Right renal pelvis (tissue), 4 donors: ENCODE data around the gene PPP1R3F. TPM values are rescaled to one million over a fixed set of nuclear protein-coding genes. Genes with fewer than 3 reads are reported as not detected.

Experiments
- DNase-seq, 4 donors: peaks; one replicate each; pipeline ENCODE4 v3.0.0-alpha.2; 2013; ENCODE audit warnings: low read depth in 4 of 4, low spot score in 3 of 4, missing footprints in 1 of 4
- polyA plus RNA-seq, 4 donors: library from polyadenylated mRNA; unstranded; fragments of 120-200 nt; gene quantifications; one replicate each; pipeline ENCODE4 v1.2.1, GENCODE V29; 2013; ENCODE audit not compliant: insufficient read length in 4 of 4

PPP1R3F gene
- polyA plus RNA-seq, 4 donors, result 5.5 to 8.5 (median 6.1) TPM

DNA sequence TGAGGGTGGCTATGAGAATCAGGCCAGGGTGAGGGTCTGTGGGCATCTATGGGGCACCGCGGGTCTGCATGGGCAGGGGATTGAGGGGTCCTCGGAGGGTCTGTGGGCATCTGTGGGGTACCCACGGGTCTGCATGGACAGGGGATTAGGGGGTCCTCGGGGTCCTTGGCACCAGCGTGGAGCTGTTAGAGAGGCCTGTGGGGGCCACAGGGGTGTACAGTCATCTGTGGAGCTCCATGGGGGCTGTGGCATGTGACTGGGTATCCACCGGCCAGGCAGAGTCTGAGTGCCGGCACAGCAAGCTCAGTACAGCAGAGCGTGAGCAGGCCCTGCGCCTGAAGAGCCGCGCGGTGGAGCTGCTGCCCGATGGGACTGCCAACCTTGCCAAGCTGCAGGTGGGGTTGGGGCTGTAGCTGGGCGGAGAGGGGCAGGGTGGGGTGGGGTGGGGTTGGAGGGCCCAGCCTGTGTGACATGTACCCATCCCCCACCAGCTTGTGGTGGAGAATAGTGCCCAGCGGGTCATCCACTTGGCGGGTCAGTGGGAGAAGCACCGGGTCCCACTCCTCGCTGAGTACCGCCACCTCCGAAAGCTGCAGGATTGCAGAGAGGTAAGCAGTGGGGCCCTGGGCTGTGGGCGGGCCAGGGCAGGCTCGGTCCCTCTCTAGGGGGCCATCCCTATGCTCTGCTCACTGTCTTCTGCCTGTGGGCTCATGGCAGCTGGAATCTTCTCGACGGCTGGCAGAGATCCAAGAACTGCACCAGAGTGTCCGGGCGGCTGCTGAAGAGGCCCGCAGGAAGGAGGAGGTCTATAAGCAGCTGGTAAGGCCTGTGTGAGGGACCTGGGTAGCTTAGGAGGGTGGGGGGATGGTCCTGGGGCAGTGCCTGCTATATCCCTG, 21.4 kb upstream of the PPP1R3F start:
- no peak for DNase-seq

DNA sequence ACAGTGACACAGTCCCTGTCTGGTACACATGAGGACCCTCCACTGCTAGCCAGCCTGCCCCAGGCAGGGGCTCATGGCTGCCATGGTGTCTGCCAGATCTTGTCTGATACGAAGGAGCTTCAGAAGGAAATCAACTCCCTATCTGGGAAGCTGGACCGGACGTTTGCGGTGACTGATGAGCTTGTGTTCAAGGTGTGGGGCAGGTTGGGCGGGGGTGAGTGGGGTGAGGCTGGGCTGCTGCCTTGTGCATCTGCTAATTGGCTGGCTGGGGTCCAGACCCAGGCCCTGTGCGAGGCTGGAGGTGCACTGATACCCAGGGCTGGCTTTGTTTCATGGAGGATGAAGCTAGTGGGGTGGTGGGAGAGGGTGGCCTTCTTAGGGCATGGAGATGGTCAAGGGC, 20.5 kb upstream of the PPP1R3F start:
- DNase-seq, result no peak

DNA sequence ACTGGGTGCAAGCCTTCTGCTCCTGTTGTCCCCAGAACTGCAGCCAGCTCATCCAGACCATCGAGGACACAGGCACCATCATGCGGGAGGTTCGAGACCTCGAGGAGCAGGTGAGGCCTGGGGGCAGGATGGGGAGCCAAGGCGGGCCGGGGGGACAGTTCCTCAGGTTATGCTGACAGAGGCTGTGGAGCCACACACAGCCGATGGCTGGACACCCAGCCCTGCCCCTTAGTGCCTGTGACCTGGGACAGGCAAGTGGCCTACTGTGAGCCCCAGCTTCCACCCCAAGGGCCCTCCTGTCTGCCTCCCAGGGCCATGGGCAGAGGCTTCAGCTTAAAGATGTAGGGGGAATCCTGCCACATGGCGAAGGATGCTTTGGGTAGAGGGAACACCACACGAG, 20.0 kb upstream of the PPP1R3F start:
- no peak for DNase-seq

DNA sequence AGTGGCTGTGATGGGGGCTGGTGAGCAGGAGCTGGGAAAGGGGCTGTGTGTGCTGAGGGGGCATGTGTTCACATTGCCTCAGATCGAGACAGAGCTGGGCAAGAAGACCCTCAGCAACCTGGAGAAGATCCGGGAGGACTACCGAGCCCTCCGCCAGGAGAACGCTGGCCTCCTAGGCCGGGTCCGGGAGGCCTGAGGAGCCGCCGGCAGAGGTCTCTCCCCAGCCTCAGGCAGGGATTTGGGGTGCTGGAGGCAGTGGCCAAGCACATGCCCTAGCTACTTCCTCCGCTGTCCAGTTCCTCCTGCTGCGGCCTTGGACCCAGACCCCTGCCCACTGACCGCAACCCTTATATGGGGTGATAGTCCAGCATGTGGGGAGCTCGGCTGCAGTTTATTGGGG, 19.5 kb upstream of the PPP1R3F start:
- no peak for DNase-seq

DNA sequence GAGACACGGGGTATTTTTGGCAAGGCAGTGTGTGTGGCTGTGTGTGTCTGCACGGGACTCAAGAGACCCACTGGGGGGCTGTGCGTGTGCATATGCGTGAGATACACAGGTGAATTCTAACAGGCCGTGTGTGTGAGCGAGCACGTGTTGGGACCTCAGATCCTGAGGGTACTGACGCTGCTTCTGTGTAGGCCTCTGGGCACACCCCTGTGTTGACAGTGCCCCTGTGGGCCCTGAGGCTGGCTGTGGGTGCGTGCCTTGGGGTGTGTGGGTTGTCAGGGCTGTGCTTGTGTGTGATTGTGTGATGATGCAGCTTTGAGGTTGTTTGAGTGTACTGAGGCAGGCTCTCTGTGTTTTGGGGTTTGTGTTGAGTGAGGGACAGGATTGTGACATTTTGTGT, 19.0 kb upstream of the PPP1R3F start:
- DNase-seq, result no peak

DNA sequence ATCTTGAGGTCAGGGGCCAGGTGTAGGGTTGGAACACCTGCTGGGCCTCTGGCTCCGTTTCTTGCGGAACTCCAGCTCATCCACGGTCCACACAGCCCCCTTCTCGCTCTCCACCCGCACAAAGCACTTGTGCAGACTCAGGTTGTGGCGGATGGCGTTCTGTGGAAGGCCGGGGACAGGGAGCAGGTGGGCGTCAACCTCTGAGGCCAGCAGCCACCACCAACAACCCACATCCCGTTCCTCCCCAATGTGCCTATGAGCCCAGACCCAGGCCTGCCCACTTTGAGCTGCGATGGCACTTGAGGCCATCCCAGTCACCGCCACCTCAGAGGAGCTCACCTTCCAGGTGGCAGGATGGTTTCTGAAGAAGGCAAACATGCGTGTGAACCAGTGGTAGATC, 18.3 kb upstream of the PPP1R3F start:
- no peak for DNase-seq

DNA sequence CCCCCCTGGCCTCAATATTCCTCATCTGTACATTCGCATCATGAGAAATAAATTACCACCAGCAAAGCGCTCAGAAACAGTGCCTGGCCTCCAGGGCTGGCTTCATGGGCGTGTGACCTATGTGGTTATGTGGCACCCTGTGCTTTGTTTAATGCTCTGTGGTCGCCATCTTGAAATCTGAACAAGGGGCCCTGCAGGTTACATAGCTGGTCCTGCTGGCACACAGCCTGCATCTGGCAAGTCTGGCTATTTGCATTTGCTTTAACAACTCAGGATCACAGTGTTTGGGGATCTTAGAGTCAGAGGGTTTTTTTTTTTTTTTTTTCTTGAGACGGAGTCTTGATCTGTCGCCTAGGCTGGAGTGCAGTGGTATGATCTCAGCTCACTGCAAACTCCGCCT, 15.0 kb upstream of the PPP1R3F start:
- no peak for DNase-seq

DNA sequence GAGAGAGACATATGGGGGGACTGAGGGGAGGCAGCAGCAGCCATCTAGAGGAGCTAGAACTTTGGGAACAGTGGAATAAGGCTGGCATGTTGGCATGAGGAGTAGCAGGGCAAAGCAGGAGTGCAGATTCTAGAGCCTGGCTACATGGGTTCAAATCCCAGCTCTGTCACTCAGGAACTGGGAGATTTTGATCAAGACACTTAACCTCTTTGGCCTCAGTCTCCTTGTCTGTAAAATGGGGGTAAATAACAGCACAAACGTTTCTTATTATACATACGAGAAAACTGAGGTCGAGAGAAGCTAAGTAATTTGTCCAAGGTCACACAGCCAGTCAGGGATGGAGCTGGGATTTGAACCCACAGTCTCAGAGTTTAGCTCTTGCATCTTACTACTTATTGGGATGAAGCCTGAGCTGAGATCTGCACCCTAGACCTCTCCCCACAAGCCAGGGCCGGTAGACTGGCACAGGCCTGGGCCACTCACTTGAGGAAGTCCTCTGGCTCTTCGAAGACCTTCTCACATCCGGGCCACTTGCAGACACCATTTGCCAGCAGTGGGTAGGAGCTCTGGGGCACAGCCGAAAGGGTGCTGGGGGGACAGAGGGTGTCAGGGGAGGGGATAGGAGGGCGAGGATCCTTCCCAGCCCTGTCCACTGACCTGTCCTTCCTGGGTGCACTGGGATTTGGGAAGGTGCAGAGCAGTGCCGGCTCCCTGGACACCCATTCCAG, 13.2 kb upstream of the PPP1R3F start:
- DNase-seq, result no peak

DNA sequence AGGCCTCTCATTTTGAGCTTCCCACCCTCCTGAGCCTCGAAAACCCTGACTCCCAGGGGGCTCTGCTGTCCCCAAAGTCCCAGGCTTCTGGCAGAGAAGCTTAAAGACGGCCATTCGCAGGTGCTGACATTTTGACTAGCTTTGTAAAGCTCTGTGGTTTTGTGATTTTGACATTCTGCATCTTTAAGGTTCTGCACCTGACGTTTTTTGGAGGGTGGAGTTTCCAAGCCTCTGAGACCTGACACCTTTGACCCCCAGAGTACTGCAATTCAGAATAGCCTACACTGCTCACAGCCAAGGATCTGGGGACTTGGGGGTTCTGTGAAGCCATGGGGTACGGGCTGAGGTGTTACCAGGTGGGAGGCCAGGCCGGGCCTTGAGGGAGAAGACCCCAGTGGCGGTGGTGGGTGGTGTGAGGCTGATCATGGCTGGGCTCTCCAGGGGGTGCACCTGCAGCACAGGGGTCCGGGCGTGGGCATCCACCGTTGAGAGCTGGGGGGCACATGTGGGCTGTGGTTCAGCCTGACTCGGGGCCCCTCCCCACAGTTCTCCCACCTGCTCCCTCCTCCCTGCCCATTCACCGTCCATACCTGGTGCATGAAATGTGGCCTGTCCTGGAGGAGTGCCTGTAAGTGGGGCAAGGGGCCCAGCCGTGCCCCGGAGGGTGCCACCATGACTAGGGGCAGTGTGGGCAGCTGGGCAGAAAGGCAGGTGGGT, 12.4 kb upstream of the PPP1R3F start:
- no peak for DNase-seq

DNA sequence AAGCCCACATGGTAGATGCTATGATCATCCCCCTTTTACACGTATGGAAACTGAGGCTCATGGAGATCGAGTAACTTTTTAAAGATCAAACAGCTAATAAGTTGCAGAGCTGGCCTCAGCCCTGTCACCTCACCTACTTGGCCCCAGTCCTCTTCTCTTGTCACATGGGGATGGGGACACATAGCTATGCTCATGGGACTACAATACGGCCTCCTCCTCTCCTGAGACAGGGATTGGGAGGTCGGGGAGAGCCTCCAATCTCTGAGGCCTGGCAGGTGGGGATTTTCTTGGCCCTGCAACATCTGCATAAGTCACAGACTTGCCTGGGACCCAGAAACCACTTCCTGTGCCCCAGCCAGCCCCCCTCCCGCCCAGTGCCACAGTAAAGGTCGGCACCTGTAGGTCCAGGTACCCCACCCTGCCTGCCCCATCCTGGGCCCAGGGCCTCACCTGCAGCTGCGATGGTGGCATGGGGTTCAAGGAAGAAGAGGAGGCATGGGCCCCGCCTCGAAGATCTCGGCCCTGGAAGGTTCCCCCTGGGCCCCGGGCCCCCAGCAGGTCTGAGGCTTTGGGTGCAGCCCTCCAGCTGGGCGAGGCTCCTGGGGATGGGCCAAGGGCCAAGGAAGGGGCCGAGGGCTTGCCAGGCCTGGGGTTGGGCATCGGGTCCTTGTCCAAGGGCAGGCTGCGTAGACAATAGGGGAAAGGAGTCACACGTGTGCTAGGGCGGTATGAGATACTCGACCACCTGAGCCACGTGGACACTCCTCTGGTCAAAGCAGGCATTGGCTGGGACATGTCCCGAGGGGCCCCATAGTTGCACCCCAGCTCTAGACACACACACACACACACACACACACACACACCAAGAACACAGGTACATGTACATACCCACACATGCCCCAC, 11.5 kb upstream of the PPP1R3F start:
- DNase-seq, result no peak

DNA sequence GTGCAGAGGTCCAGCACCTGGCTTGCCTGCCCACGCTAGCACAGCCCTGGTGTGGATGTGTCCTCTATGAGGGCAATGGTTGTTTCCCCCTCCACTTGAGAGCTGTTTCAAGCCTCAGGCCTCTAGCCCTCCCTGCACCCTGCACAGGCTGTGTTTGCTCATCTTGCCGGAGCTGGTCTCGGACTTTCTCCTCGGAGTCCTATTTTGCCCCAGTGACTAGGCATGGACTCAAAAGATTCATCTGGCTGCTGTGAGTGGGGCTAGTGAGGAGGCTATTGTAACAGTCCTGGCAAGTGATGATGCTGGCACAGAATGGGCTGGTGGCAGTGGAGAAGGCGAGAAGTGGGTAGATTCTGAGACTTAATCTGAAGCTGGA, 10.9 kb upstream of the PPP1R3F start:
- DNase-seq, result no peak

DNA sequence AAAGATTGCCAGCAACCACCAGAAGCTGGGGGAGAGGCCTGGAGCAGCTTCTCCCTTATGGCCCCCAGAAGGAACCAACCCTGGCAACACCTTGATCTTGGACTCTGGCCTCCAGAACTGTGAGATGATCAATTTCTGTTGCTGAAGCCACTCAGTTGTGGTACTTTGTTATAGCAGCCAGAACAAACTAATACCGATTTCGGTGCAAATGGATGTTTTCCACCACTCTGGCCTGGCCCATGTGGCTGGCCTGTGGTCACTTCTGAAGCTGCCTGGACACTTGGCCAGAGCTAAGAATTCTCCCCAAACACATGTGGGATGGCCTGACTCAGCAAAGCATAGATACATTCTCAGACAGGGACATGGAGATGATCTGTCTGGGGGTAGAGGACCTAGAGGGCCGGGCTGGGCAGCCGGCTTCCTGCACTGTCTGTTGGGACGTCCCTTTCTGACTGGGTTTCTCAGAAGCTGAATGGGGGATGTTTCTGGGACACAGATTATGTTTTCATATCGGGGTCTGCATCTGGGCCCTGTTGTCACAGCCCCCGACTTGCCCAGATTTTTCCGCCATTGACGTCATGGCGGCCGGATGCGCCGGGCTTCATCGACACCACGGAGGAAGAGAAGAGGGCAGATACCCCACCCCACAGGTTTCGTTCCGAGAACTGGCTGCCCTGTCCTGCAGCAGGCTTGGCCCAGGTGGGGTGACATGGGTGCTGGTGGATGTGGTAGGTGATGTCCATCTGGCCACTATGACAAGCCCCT, 9.2 kb upstream of the PPP1R3F start:
- no peak for DNase-seq

DNA sequence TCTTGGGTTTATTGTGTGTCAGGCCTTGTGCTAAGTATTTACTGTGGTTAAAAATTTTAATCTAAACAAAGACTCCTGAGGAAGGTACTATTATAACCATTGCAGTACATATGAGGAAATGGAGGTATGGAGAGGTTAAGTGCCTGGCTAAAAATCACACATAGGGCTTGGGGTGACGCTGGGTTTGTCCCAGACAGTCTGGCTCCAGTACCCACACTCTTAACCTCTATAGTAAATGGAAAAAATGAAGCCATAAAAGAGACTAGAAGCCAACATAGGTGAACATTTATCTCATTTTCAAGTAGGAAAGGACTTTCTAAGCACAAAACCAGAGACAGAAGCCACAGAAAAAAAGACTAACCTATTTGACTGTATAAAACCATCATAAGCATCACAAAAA, 7.0 kb upstream of the PPP1R3F start:
- no peak for DNase-seq

DNA sequence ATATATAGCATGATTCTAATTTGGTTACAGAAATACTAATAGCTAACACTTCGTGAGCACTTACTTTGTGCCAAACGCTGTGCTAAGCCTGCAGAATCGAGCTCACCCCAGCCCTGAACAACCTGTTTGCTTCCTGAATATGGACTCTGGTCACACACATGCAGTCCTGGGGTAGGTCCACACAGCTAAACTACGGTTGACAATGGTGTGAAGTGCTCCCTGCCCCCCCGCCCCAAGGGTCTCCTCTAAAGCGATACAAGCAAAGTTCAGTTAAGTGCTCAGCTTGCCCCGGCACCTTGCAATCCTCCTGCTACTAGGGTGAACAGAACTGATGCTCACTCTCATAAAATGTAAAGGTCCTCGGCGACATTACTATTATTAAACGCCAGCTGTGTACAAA, 6.0 kb upstream of the PPP1R3F start:
- no peak for DNase-seq

DNA sequence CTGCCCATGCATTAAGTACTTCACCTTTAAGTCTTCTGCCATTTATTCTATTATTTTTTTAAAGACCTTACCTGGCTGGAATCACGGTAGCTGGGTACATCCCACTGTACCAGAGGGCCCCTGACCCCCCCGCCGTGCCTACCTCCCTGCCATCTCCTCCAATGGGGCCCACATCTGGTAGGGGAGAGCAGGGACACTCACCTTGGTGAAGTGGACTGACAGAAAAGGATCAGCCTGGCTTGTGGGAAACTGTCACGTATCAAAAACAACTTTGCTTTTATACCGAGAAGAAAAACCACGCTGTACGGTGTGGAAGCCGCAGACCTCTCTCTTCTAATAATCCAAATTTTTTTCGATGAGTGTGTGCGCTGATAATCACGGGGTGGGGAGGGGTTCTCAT, 5.1 kb upstream of the PPP1R3F start, which contains the start of gene FOXP3:
Gene FOXP3 (minus strand): TSS at position 251 of the 400 bp plus-strand sequence. CDS start 6,205 bp downstream, outside the sequence.
- no peak for DNase-seq

DNA sequence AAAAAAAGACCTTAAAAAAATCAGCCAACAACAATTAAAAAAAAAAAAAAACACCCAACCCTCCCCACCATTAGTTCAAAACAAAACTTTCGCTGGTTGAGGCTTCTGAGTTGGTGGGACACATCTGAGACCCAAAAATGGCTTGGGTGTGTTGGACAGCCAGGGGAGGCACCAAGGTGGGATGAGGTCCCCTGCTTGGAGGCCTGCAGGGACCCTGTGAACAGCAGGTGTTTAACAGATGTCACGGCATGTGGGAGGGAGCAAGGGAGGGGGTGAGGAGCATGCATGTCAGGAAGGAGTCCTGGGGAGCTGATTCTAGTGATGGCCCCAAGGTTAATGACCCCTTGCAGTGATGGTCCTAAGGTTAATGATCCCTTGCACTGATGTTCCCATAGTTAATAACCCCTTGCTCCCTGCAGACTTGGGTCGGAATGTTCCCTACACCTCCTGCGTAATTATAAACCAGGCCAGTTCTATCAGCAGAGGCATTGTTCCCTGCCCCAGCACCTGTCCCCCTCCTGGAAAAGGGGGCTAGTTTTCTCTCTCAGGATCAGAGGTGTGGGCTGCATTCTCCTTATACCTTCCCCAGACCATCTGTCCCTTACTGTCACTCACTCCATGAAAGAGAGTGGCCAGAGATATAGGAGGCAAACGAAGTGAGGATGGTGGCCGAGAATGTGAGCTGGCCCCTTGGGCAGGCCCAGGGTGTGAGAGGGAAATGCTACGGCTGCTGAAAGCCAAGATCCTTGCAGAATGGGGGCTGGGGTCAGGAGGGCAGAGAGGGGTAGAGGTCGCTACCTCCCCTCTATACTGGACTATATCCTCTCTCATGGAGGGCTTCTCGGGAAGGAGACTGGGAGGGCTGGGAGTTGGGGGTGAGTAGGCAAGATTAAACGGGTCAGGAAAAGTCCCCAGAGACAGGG, 2.8 kb upstream of the PPP1R3F start:
- DNase-seq, result no peak

DNA sequence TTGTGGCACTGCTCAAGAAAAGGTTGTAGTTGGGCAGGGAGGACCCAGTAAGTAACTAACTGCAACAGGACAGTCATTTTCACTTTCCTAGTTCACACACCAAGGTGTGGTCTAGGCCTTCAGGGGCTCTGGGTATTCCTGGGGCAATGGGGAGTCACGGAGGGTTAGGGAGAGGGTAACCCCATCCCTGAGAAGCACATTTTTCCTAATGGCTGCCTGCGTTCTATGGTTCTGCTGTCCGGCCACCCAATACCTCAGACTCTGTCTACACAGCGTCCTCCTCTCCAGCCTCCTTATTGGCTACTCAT, 937 bp upstream of the PPP1R3F start:
- DNase-seq, result no peak

DNA sequence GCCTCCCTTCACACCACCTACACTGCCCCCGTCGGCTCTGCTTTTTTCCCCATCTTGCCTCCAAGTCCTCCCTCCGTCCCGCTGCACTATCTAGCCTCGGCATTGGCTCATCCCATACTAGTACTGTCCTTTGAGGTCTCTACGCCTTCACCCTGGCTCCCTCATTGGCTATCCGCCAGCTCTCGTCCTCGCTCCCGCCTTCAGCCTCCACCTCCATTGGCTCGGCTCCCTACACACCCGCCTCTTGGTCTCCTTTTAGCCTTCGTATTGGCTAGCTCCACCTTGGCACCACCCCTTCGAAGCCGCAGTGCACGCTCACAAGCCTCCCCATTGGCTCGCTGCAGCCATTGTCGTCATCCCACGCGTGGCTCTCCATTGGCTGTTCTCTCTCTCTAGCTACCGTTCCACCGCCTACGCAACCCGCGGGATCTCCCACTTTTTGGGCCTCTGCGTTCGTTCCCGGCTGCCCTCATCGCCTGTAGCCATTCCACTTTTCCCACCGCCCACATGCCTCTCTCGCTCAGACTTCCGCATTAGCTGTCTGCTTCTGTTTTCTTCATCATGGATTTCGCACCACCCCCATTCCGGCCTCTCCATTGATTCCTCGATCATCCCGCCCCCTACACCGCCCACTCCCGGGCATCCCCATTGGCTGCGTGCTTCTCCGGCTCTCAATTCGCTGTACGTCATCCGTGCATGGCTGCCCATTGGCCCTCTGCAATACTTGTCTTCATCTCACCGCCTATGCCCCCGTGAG, 405 bp upstream of the PPP1R3F start:
- DNase-seq, result peak; percentile 85 to 93 (median 88)
